Testis (tissue), 2 donors: ENCODE measurements around the gene LRRC4C.

Experiments used
- CTCF ChIP-seq, 3 experiments: fragments of 450-650 bp in 2 of 3; fragments of 200-600 bp in 1 of 3; sonication (generic) in 1 of 3; IDR thresholded peaks; one replicate each; pipeline ENCODE4 v1.5.1; 2016 to 2019; ENCODE audit warnings: antibody characterized with exemption in 3 of 3, mild to moderate bottlenecking in 2 of 3, moderate library complexity in 1 of 3
- POLR2A ChIP-seq: fragments of 450-650 bp; IDR thresholded peaks from one replicate; pipeline ENCODE4 v1.6.1; 2017; ENCODE audit warnings: antibody characterized with exemption, mild to moderate bottlenecking, moderate library complexity

GRCh38 chr11:41379084-41379483, 80.4 kb downstream of the LRRC4C start:
- TF ChIP-seq CTCF (IDR thresholded peaks at IDR 0.05) (no peak), POLR2A (no peak)
